HuH-7 (cell line): ENCODE results near the gene ACBD4.

ENCODE experiments used
- DNase-seq: peaks from one replicate; pipeline ENCODE4 v3.0.0; 2011; ENCODE audit warnings: low spot score

The ACBD4 gene

DNA sequence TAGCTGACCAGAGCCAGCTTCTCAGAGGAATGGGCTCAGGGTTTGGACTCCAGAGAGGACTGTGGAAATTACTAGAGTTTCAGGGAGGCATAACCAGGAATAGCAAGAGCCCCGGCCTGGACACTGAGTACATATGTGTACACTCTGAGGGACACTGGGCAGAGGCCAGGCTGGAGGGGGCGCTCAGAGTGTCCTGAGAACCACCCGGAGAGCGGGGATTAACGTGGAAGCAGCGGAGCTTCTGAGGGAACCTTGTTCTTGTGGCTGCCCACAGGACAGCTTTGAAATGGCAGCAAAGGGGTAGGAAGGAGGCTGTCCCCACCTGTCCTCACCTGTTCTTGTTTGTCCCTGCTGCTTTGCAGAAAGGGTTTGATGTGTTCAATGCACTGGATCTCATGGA is 31.0 kb upstream of the ACBD4 start:
- no peak for DNase-seq

DNA sequence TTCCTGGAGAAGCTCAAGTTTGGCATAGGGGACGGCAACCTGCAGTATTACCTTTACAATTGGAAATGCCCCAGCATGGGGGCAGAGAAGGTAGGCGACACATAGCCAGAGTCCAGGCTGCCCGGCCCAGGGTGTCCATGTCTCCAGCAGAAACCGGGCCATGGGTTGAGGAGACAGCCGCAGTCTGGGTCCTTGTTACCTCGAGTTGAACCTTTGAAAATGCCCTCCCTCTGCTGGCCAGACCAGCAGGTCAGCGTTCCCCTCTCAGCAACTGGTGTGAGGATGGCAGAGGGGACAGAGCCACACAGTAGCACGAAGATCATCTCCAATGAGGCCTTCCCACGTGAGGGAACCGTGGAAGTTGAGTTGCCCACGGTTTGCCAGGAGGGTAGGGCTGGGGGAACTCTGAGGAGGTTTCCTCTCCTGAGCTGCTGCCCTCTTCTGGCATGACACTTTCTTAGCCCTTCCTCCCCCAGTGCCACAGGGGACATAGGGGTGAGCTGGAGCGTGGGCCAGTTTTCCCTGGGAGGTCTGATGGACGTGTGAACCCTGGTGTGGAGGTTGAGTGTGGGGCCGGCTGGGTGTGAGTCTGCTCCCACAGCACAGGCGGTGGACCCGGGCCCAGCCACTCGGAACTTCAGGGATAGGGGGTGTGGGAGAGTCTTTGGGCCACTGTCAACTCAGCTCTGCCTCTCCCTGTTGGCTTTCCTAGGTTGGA is 30.4 kb upstream of the ACBD4 start:
- no peak for DNase-seq

- DNase-seq = no peak
These were observed 29.4 kb upstream of the ACBD4 start for GRCh38 chr17:45106096-45106495.

DNA sequence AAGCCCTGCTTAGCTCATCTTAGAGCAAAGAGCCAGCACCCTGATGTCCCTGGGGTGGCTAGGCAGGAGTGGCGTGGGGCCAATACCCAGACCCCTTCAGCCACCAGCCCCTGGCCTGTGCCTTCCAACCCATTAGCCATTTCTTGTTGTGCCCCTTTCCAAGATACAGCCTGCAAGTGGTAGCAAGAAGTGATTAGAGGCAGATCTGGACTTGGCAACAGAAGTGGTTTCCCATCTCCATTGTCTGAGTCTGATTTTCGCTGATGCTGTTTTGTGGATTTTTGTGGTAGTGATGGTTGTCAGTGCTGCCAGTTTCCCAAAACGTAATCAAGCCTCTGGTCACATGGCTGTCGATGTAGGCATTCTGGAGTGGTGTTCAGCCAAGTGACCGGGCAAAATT is 28.9 kb upstream of the ACBD4 start:
- no peak for DNase-seq

GRCh38 chr17:45107293-45108010 is 28.0 kb upstream of the ACBD4 start:
- DNase-seq = no peak

- DNase-seq = no peak
These were observed 27.4 kb upstream of the ACBD4 start for GRCh38 chr17:45108051-45108450.

- no peak for DNase-seq
These were observed 26.6 kb upstream of the ACBD4 start for GRCh38 chr17:45108595-45109521.

DNA sequence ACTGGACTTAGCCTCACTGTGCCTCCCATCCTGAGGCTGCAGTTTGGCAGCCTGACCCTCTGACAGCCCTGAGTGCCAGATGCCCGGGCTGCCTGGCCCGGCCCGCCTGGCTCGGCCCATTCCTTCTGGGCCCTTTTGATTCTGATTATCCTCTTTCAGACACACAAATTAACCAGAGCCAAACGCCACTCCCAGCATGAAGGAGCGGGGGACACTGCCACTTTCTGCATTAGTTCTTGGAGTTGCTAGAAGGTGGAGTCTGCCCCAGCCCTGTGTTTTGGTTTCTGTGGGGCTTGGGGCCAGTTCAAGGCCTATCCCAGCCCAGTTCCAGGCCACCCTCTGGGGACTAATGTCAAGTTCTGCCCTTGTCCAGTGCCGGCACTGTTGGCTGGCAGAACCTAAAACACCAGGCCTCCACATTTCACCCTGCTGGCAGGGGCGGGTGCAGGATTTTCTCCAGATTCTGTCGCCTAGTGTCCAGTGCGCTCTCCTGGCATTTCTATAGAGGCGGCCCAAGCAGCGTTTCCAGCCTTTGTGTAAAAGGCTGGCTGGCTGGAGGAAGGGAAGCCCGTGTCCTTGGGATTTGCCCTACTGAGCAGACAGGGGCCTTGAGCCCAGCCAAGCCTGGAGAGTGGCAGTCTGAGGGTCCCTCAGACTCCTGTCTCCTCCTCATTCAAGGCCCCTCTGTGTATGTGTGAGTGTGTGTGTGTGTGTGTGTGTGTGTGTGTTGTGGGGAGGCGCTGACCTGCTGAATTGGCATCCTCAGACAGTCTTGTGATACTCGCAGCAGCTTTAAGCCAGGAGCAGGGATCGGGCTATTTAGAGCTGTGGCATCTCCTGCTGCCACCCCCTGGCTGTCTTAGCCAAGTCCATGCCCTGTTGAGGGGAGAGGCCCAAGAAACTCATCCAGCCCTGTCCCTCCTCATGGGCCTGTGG is 24.5 kb upstream of the ACBD4 start:
- DNase-seq = no peak

DNA sequence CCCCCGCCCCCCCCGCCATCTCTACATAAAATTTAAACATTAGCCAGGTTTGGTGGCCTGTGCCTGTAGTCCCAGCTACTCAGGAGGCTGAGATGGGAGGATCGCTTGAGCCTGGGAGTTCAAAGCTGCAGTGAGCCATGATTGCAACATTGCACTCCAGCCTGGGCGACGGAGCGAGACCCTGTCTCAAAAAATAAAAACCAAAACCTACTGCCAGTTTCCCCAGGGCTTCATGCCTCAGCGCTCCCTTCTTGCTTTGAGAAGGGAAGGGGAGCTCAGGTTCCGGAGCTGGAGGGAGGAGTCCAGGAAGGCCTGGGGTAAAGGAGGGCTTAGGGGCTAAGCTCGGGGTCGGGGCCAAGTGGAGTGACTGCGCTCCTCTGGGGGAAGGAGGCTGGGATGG is 23.6 kb upstream of the ACBD4 start:
- DNase-seq = no peak

GRCh38 chr17:45112559-45113423 is 22.7 kb upstream of the ACBD4 start:
- DNase-seq = no peak

GRCh38 chr17:45113424-45113754 is 22.1 kb upstream of the ACBD4 start:
- DNase-seq = no peak

DNA sequence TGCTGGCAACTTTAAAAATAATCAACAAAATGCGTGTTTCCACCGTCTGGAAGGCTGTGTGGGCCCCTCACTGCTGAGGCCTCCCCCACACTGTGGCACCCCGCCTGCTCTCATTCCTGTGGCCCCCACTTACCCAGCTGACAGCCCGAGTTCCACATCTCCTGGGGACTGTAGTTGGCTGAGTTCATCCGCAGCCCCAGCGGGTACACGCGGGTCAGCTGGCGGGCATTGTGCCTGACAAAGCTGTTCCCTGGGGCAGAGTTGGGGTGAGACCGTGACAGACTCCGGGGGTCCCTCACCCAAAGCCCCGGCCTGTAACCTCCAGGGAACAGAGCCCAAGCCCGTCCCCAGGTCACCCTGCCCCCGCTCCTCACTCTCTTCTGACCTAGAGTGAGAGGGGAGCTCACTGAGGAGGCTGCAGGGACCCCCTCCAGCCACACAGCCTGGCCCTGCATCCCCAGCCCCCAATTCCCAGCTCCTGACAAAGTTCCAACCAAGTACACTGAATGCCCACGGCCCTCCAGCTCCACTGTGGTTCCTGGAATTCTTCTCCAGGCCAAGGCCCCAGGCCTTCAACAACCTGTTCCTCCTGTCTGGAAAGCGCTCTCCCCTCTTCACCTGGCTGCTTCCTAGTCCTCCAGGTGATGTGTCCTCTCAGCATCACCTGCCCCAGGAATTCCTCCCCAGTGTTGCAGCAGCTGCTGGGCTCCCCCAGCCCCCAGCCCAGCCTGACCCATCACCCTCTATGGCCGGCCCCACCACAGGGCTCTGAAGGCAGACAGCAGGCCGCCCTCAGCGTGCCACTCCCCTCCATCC is 21.2 kb upstream of the ACBD4 start:
- DNase-seq = no peak

DNA sequence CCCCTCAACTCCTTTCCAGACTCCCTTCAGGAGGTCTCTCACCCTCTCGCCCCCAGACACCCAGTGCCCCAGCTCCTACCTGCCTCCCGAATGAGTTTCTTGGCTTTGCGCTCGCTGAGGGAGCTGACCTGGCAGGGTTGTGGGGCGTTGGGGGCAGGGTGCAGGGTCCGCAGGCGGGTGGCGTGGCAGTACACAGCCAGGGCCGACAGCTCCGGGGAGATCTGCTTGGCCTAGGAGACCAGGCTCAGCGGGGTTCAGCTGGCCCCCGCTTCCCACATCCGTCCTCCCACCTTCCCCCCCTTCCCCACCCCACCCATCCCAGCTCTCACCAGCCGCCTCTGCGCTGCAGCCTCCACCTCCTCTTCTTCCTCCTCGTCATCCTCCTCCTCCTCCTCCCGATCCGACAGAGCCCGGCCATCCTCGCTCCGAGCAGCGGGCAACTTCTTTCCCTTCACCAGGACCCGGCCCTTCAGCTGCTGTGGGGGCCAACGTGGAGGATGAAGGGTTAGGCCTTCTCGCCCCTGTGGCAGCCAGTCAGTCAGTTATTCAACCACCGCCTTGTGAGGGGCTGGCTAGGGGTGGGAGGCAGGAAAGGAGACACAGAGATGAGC is 20.4 kb upstream of the ACBD4 start:
- no peak for DNase-seq

GRCh38 chr17:45115871-45116270 is 19.6 kb upstream of the ACBD4 start:
- DNase-seq = no peak

DNA sequence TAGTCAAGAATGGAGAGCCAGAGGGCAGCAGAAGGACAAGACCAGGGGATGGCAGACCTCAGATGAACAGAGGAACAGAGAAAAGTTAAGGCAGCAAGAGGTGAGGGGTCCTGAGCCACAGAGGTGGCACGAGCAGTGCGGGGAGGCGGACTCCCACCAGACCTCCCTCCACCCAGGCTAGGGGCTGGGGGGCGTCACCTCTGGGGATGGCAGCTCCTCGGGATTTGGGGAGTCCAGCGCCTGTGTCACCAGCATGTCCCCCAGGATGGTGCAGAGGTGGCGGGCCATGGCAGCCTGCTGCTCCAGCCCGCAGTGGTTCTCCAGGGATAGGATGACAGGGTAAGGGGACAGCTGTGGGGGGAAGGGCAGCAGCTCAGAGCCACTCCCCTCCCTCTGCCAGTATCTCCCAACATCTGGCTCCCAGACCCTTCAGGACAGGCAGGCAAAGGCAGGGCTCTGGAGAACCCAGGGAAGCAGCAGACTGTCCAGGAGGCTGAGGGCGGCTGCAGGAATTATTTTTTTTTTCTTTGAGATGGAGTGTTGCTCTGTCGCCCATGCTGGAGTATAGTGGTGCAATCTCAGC is 19.0 kb upstream of the ACBD4 start:
- DNase-seq = no peak

DNA sequence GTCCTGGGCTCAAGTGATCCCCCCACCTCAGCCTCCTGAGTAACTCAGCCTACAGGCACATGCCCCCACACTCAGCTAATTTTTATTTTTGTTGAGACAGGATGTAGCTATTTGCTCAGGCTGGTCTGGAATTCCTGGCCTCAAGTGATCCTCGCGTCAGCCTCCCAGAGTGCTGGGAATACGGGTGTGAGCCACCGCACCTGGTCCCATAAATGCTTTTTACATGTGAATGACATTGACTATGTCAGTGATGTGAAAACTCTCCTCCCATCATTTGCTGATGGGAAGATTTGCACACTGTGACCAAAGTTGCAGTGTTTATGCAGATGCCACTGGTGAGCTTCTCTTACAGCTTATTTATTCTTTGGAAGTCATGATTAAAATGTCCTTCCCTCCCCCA is 18.2 kb upstream of the ACBD4 start:
- no peak for DNase-seq

- no peak for DNase-seq
These were observed 17.4 kb upstream of the ACBD4 start for GRCh38 chr17:45117848-45118646.

DNA sequence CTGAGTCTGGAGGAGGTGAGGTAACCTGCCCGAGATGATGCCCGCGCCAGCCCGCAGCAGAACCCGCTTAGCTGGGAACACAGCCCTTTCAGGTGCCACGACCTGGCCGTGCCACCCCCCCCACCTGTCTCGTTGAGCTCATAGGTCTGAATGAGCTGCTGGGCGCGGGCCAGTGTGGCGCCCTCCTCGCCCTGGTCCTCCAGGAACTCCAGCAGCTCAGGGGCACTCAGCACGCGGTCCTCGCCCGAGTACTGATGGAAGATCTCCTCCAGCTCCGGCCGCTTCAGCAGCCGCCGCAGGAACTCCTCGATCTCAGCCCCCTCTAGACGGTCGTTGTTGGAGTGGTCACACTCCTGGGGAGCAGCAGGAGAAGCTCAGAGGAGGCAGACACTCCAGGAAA is 16.8 kb upstream of the ACBD4 start:
- DNase-seq = no peak
